NCI-H146 (cell line): ENCODE results near the gene PZP.

Experiments used
- DNase-seq: peaks from one replicate; lab custom pipeline; 2025; lab: John Stamatoyannopoulos, UW

Gene PZP

GRCh38 chr12:9104087-9104486 is 104.1 kb downstream of the PZP start:
- no peak for DNase-seq

GRCh38 chr12:9103050-9103849 is 104.9 kb downstream of the PZP start:
- DNase-seq: no peak

- DNase-seq: no peak
Observed at GRCh38 chr12:9101018-9101687, 107.0 kb downstream of the PZP start.

GRCh38 chr12:9099552-9100190 is 108.5 kb downstream of the PZP start:
- no peak for DNase-seq
